GM18870 (cell line): ENCODE data around the gene SOX8.
"Not testable (repeated sequence)": the region's sequence is repeated elsewhere in the genome, so short reads cannot be mapped to it uniquely, and the experiment has no call there.

Experiments
- ATAC-seq: cut with Tn5 transposase; IDR thresholded peaks from one replicate; pipeline ENCODE4 v1.9.1; 2021; ENCODE audit warnings: moderate library complexity; ENCODE audit not compliant: unreplicated experiment

Gene SOX8

DNA sequence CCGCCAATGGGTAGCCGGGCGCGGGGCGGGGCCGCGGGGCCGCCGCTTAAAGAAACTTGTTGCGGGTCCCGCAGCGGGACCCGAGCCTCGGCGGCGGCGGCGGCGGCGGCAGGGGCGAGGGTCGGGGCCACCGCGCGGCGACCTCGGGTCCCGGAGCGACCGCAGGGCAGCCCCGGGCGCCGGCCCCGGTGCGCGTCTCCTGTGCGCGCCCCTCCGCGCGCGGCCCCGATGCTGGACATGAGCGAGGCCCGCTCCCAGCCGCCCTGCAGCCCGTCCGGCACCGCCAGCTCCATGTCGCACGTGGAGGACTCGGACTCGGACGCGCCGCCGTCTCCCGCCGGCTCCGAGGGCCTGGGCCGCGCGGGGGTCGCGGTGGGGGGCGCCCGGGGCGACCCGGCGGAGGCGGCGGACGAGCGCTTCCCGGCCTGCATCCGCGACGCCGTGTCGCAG lies at the start of gene SOX8:
Gene SOX8 (plus strand): TSS at position 76 of the 450 bp plus-strand sequence. CDS start 153 bp downstream, at position 229.
- ATAC-seq, result no peak

DNA sequence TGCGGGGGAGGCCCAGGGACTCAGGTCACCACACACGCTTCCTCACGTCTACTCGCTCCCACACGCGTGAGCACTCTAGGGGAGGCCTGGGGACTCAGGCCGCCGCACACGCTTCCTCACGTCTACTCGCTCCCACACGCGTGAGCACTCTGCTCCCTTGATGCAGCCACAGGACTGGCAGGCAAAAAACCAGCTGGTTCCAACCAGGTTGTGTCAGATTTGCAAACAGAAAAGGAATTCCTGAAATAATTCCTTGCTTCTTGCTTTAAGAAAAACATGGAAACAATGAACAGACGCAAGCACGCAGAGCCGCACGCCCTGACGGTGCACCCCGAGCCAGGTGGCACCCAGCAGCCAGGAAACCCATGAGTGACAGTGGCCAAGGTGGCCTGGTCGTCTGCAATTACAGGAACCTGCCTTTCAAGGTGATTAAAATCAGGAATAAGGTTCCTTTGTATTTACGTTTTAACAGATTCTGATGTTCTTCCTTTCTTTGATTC lies 48.7 kb upstream of the SOX8 start:
- ATAC-seq, result no peak

DNA sequence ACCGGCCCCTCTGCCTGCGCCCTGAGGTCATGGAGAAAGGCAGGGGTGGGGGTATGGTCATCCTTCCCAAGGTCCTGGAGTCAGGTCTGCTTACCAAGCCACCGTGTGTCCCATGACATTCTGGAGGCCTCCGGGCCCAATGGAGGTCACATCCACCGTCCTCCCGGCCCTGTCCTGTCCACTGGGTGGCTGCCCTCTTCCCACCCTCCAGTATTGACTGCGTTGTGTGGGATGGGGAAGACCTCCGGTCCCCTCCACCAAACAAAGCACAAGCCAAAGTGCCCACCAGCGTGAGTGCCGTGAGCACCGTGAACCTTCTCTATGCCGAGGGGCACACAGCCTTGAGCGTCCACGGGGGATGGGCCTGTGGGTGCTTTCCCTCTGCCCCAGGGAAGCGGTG lies 48.0 kb upstream of the SOX8 start:
- no peak for ATAC-seq

DNA sequence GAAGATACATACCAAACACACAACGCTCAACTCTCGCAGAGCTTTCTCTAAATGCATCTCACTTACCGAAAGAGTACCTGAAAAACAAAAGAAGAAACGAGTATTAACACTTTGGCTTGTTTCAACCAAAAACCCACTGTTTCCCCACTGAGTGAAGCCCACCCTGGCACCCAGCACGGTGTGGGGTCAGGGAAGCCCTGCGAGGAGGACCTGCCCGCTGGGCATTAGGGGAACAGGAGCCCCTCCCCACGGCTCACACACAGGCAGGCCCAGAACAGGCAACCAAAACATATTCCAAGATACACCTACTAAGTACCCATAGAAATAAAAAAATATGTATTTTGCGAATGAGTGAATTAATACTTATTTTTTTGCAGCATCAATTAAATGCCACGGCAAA lies 47.4 kb upstream of the SOX8 start:
- ATAC-seq, result no peak

DNA sequence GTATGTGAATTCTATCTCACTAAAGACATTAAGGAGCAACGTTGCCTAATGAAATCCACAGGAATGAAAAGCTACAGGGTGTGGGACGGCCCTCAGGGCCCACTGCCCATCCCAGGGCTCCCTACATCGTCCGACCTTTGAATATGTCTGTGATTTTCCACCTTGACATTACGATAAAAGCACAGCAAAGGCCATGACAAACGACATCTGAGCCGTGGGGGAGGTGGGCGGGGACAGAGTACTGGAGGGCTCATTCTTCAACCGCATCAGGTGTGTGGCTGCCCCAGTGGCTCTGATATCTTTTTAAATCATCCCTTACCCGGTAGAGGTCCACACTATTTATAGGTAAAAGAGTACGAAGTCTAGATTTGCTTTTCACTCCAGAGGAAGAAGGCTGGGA lies 45.9 kb upstream of the SOX8 start:
- no peak for ATAC-seq

GRCh38 chr16:937311-937710 lies 44.3 kb upstream of the SOX8 start:
- no peak for ATAC-seq

DNA sequence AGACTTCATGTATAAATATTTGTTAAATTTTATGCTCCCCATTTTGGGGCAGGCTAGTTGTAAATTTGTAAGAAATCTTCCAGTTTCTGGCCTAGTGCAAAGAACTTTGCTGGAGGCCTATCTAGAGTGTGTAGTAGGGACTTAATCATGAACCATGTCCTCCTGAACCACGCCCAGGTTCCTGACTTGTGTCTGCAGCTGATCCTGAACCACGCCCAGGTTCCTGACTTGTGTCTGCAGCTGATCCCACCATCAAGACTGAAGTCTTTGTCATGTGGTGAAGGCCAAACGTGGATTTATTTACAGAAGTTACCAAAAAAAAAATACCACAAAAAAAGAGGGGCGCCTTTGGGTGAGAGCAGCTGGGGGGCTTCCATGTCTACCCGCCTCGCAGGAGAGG lies 43.8 kb upstream of the SOX8 start:
- no peak for ATAC-seq

DNA sequence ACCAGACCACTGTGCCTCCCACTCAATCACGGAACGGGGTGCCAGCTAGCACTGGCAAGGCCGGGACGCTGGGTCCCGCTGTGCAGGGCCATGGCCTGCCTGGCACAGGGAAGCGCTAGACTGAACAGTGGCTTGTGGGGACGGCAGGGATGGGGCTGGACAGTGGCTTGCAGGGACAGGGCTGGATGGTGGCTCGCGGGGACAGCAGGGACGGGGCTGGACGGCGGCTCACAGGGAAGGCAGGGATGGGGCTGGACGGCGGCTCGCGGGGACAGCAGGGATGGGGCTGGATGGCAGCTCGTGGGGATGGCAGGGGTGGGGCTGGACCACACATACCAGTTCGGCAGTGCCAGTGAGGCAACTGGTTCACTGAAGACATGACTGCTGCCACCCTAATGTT lies 43.4 kb upstream of the SOX8 start:
- ATAC-seq, result no peak

DNA sequence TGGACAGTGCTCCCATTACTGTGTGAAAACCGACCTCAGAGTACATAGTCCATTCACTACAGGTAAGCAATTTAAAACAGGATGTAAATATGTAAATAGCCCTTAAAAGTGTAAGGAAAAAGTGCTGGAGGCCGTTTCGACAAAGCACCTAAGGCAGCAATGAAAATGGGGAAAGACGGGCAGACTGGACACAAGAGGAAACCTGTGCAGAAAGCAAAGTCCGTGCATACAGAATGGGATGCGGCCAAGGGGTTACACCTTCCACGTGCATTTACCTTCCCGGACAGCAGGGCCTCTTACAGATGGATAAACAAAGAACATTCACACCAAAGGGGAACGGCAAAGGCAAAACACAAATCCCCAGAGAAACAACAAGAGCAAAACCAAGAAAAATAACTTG lies 42.8 kb upstream of the SOX8 start:
- no peak for ATAC-seq

GRCh38 chr16:939311-939710 lies 42.3 kb upstream of the SOX8 start:
- ATAC-seq, result no peak

DNA sequence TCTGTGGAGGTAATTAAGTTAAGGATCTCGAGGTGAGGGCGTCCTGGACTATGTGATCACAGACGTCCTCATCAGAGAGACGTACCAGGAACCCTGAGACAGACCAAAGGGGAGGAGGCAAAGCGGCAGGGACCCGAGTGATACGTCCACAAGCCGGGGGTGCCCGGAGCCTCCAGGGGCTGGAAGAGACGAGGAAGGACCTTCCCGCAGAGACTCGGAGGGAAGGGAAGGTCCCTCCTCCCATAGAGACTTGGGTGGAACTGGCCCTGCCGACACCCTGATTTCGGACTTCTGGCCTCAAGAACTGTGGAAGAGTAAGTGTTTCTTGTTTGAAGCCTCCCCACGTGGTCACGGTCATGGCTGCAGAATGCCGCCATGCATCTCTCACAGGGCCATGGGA lies 41.6 kb upstream of the SOX8 start:
- ATAC-seq, result no peak

DNA sequence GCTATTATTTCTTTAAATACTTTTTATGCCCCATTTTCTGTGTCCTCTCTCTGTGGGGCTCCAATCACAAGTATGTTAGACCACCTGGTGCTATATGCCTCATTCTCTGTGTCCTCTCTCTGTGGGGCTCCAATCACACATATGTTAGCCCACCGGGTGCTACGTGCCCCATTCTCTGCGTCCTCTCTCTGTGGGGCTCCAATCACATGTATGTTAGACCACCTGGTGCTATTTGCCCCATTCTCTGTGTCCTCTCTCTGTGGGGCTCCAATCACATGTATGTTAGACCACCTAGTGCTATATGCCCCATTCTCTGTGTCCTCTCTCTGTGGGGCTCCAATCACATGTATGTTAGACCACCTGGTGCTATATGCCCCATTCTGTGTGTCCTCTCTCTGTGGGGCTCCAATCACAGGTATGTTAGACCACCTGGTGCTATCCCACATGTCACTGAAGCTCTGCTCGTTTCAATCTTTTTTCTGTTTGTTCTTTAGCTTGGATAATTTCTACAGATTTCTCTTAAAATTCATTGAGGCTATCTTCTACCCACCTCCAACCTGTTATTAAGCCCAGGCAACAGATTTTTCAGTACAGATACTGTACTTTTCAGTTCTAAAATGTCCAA lies 39.0 kb upstream of the SOX8 start:
- no peak for ATAC-seq

- ATAC-seq, result no peak
Observed at GRCh38 chr16:943971-944370, 37.6 kb upstream of the SOX8 start.

- ATAC-seq, result no peak
Observed at GRCh38 chr16:945271-946047, 36.1 kb upstream of the SOX8 start.

- no peak for ATAC-seq
Observed at GRCh38 chr16:946048-946395, 35.5 kb upstream of the SOX8 start.

DNA sequence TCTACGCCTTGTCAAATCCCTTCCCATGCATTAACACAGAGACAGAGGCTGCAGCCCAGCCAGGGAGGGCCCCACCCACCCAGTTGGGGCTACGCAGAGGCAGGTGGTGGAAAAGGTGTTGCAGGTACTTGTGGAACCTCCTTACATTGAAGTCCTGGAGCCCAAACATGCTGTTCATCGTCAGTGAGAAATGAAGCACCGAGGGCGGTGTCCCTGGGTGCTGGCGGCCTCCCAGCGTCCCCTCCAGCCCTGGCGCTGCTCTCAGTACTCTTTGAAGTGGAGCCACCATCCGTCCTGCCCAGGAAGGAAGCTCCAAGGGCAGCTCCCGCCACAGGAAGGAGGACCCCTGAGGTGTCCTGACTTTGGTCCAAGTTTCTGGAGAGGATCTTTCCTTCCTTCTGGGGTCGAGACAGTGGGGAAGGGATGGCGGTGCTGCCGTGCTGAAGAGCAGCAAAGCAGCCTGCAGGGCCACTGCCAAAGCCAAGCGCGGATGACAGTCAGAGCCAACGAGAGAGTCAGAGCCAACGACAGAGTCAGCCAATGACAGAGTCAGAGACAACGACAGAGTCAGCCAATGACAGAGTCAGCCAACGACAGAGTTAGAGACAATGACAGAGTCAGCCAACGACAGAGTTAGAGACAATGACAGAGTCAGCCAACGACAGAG lies 34.2 kb upstream of the SOX8 start:
- no peak for ATAC-seq

GRCh38 chr16:947922-948303 lies 33.7 kb upstream of the SOX8 start:
- ATAC-seq, result not testable (repeated sequence)

- ATAC-seq, result not testable (repeated sequence)
Observed at GRCh38 chr16:948767-949166, 32.8 kb upstream of the SOX8 start.

DNA sequence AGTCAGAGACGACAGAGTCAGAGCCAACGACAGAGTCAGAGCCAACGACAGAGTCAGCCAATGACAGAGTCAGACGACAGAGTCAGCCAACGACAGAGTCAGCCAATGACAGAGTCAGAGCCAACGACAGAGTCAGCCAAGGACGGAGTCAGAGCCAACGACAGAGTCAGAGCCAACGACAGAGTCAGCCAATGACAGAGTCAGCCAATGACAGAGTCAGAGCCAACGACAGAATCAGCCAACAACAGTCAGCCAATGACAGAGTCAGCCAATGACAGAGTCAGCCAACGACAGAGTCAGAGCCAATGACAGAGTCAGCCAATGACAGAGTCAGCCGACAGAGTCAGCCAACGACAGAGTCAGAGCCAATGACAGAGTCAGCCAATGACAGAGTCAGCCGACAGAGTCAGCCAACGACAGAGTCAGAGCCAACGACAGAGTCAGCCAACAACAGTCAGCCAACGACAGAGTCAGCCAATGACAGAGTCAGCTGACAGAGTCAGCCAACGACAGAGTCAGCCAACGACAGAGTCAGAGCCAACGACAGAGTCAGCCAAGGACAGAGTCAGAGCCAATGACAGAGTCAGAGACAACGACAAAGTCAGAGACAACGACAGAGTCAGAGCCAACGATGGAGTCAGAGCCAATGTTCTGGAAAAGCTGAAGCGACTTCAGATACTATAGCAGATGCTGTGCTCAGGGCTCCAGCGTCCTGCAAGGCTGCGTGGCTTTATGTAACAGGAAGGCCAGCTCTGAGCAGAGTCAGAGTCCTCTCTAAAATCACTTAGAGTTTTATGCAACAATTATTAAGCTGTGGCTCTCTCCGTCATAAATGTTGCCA lies 30.6 kb upstream of the SOX8 start:
- not testable (repeated sequence) for ATAC-seq

- ATAC-seq, result no peak
Observed at GRCh38 chr16:951660-952301, 29.8 kb upstream of the SOX8 start.

DNA sequence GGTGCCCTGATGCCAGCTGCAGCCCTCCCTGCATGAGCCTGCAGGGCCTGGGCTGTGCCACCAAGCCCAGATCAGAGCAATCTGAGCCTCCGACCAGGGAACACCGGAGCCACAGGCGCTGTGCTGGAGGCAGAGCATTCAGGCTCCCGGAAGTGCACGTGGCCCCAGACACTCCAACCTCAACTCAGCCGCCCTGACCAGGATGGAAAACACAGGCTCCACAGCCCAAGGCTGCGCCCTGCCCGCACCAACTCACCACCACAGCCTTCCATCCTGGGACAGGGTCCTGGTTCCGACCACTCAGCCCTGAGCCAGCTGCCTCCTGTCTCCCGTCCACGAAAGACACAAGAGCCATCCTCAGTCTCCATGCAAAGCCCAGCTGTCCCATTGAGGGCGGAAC lies 29.2 kb upstream of the SOX8 start:
- ATAC-seq, result no peak
